Calu3 (cell line): ENCODE data around the gene ACSL1. TPM values are rescaled to one million over a fixed set of nuclear protein-coding genes. Genes with fewer than 3 reads are reported as not detected.

Experiments used
- BruUV-seq: library from RNA; stranded (reverse); fragments of 400-500 nt; replicated peaks from 2 replicates; lab custom pipeline; 2021; lab: Mats Ljungman, UMichigan
- CTCF ChIA-PET: fragments of 300-600 bp; sonication (Branson Sonifier 250); formaldehyde crosslinking; loops from one replicate; lab custom pipeline; 2022; ENCODE audit warnings: antibody characterized with exemption; lab: Charles Lee
- DNase-seq: peaks from one replicate; pipeline ENCODE4 v3.0.0; 2022
- H3K27ac Mint-ChIP-seq: one replicate; pipeline ENCODE4 v1.8.0; 2022; ENCODE audit warnings: mixed read lengths; ENCODE audit not compliant: unreplicated experiment
- H3K27me3 Mint-ChIP-seq: one replicate; pipeline ENCODE4 v1.8.0; 2022; ENCODE audit warnings: mixed read lengths; ENCODE audit not compliant: unreplicated experiment
- H3K36me3 Mint-ChIP-seq: one replicate; pipeline ENCODE4 v1.8.0; 2022; ENCODE audit warnings: mild to moderate bottlenecking, moderate library complexity, mixed read lengths; ENCODE audit not compliant: insufficient read depth, unreplicated experiment
- H3K4me1 Mint-ChIP-seq: one replicate; pipeline ENCODE4 v1.8.0; 2022; ENCODE audit warnings: mild to moderate bottlenecking, low read depth, mixed read lengths; ENCODE audit not compliant: unreplicated experiment
- H3K4me3 Mint-ChIP-seq: one replicate; pipeline ENCODE4 v1.8.0; 2022; ENCODE audit warnings: mild to moderate bottlenecking, low read depth, moderate library complexity, mixed read lengths; ENCODE audit not compliant: unreplicated experiment
- H3K9me3 Mint-ChIP-seq: one replicate; pipeline ENCODE4 v1.8.0; 2022; ENCODE audit warnings: low read depth, mixed read lengths; ENCODE audit not compliant: unreplicated experiment
- intact Hi-C: fragments of 100-400 bp; cut with micrococcal nuclease; formaldehyde crosslinking; loops from one replicate; pipeline ENCODE4 v1.10.0; 2022; ENCODE audit not compliant: unreplicated experiment
- total RNA-seq: library from RNA; stranded (reverse); gene quantifications from 2 replicates; pipeline ENCODE4 v1.2.3, GENCODE V29; 2022
- TF ChIP-seq, protein P1 (sequence below): fragments of 200-600 bp; IDR thresholded peaks from one replicate; pipeline ENCODE4 v1.8.0; 2022; ENCODE audit warnings: antibody characterized with exemption; ENCODE audit not compliant: unreplicated experiment

ACSL1 gene
- total RNA-seq, 1 experiment from 2014 or later, result 31.9 TPM

DNA sequence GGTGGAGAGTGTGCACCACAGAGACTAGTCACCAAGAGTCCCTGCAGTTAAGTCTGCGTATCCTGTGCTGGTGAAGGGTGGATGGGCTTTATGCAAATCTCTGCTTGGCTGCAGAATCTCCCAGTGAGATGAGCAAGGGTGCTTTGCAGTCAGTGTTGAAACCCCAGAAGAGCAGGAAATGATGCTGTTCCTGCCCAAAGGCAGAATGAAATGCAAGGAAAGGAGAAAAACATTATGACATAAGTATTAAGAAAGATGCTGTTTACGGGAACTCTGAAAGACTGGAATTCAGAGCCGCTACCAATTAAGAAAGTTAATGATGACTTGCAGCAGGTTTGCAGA, 25.4 kb upstream of the ACSL1 start:
- H3K4me3 Mint-ChIP-seq, result no peak overlapping the region
- TF ChIP-seq, protein P1, sequence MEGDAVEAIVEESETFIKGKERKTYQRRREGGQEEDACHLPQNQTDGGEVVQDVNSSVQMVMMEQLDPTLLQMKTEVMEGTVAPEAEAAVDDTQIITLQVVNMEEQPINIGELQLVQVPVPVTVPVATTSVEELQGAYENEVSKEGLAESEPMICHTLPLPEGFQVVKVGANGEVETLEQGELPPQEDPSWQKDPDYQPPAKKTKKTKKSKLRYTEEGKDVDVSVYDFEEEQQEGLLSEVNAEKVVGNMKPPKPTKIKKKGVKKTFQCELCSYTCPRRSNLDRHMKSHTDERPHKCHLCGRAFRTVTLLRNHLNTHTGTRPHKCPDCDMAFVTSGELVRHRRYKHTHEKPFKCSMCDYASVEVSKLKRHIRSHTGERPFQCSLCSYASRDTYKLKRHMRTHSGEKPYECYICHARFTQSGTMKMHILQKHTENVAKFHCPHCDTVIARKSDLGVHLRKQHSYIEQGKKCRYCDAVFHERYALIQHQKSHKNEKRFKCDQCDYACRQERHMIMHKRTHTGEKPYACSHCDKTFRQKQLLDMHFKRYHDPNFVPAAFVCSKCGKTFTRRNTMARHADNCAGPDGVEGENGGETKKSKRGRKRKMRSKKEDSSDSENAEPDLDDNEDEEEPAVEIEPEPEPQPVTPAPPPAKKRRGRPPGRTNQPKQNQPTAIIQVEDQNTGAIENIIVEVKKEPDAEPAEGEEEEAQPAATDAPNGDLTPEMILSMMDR, result no peak
- H3K27ac Mint-ChIP-seq, result no peak overlapping the region
- CTCF ChIA-PET, result no interaction called here
- peaks cover 6% of the 10 kb centered on the region for H3K4me1 Mint-ChIP-seq
- intact Hi-C loops, result no loop called here
- BruUV-seq, result no TSS peak
- no peak for DNase-seq
- no peaks in the 10 kb centered on the region for H3K36me3 Mint-ChIP-seq
- H3K27me3 Mint-ChIP-seq, result no peaks in the 10 kb centered on the region
- no peaks in the 10 kb centered on the region for H3K9me3 Mint-ChIP-seq

DNA sequence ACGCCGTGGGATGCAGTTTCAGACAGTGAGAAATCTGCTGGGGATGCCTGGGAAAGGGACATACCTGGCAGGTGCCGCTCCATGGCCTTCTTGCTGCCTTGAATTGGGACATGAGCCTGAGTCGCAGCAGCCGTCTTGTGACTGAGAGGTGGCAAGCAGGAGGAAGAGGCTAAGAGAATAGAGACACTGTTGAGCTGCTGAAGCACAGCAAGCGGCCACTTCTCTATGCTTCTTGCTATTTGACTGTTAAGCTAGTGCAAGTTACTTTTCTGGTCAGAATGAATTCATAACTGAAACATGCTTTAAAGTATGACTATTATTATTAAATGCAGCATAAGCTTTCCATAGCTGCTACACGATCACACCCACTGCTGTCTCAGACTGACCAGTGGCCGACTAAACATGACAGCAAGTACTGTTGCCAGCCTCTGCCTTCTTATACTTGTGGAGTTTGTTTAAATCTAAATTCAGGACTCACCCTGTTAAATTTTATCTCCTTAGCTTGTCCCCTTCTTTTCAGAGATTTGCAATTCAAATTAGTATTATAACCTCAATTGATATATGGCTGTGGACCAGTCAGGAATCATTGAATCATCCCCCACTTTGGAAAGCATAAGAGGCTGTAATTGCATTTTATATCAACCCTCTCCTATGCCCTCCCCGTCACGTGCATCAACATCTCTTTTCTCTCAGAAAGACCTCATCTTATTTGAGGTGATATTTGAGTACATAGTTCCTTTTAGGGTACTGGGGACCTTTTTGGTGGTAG, 24.8 kb upstream of the ACSL1 start:
- no peaks in the 10 kb centered on the region for H3K9me3 Mint-ChIP-seq
- peaks cover 9% of the 10 kb centered on the region for H3K4me1 Mint-ChIP-seq
- BruUV-seq, result no TSS peak
- TF ChIP-seq, protein P1, result no peak
- CTCF ChIA-PET, result no interaction called here
- H3K27me3 Mint-ChIP-seq, result no peaks in the 10 kb centered on the region
- intact Hi-C loops, result no loop called here
- H3K4me3 Mint-ChIP-seq, result no peak overlapping the region
- DNase-seq, result no peak
- no peak overlapping the region for H3K27ac Mint-ChIP-seq
- H3K36me3 Mint-ChIP-seq, result no peaks in the 10 kb centered on the region

DNA sequence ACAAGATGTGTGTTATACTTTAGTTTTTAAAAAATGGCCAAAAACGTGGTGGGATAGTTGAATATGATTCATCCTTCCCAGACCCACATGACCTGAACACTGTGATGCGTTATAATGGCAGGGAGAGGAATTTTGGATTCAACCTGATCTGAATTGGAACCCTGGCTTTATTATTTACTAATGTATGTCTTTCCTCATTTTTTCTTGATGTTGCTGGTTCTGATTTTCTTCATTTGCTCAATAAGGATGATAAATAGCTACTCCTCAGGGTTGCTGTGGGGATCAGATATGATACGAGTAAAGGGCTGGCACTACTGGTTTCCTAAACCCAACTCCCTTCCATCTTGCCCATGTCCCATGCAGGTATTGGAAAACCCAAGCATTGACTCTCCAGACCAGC, 24.2 kb upstream of the ACSL1 start:
- H3K27ac Mint-ChIP-seq, result no peak overlapping the region
- H3K9me3 Mint-ChIP-seq, result no peaks in the 10 kb centered on the region
- TF ChIP-seq, protein P1, result no peak
- no peak for DNase-seq
- H3K27me3 Mint-ChIP-seq, result no peaks in the 10 kb centered on the region
- intact Hi-C loops, result no loop called here
- no peak overlapping the region for H3K4me3 Mint-ChIP-seq
- CTCF ChIA-PET, result no interaction called here
- H3K4me1 Mint-ChIP-seq, result peaks cover 10% of the 10 kb centered on the region
- no peaks in the 10 kb centered on the region for H3K36me3 Mint-ChIP-seq
- no TSS peak for BruUV-seq

DNA sequence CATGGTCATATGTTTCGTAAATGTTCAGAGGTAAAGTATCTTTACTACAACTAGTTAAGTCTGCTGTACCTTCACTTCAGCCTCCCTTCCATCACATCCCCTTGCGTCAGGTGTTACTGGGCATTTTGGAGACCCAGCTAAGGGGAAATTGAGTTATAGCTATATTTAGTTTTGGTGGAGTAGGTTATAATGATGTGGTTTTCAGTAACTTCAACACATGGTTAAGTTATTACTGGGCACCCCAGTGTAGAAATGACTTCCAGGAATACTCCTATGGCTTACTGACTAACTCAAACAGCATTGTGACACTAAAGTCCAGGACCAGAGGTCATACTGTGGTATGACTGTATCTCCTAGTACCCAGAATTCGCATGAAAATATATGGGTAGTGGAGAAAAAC, 23.4 kb upstream of the ACSL1 start:
- Mint-ChIP-seq H3K4me1 (peaks cover 19% of the 10 kb centered on the region), H3K9me3 (no peaks in the 10 kb centered on the region), H3K4me3 (no peak overlapping the region), H3K36me3 (no peaks in the 10 kb centered on the region), H3K27me3 (no peaks in the 10 kb centered on the region), H3K27ac (no peak overlapping the region)
- no TSS peak for BruUV-seq
- DNase-seq, result no peak
- intact Hi-C loops, result no loop called here
- TF ChIP-seq, protein P1, result no peak
- CTCF ChIA-PET, result no interaction called here
